Ishikawa (cell line): ENCODE results near the gene TRPV5.

Experiments used
- CEBPB ChIP-seq: IDR thresholded peaks from 2 replicates; pipeline ENCODE4 v1.6.1; 2012
- CREB1 ChIP-seq: IDR thresholded peaks from 2 replicates; pipeline ENCODE4 v1.6.1; 2012; ENCODE audit warnings: low read depth
- EP300 ChIP-seq: IDR thresholded peaks from 2 replicates; pipeline ENCODE4 v1.6.1; 2012; ENCODE audit warnings: borderline replicate concordance
- FOXM1 ChIP-seq: IDR thresholded peaks from 2 replicates; pipeline ENCODE4 v1.6.1; 2012; ENCODE audit warnings: low read depth, borderline replicate concordance
- MAX ChIP-seq: IDR thresholded peaks from 2 replicates; pipeline ENCODE4 v1.6.1; 2012
- NFIC ChIP-seq: IDR thresholded peaks from 2 replicates; pipeline ENCODE4 v1.6.1; 2012
- RAD21 ChIP-seq: IDR thresholded peaks from 2 replicates; pipeline ENCODE4 v1.6.1; 2012; ENCODE audit warnings: low read depth
- TAF1 ChIP-seq: IDR thresholded peaks from 2 replicates; pipeline ENCODE4 v1.6.1; 2012; ENCODE audit warnings: low read depth, mild to moderate bottlenecking
- TCF12 ChIP-seq: IDR thresholded peaks from 2 replicates; pipeline ENCODE4 v1.6.1; 2012; ENCODE audit warnings: low read depth
- TEAD4 ChIP-seq: IDR thresholded peaks from 2 replicates; pipeline ENCODE4 v1.6.1; 2012
- YY1 ChIP-seq: IDR thresholded peaks from 2 replicates; pipeline ENCODE4 v1.6.1; 2012; ENCODE audit warnings: low read depth
- ZBTB7A ChIP-seq: IDR thresholded peaks from 2 replicates; pipeline ENCODE4 v1.6.1; 2012; ENCODE audit warnings: low read depth
- TF ChIP-seq, protein P1 (sequence below): IDR thresholded peaks from 2 replicates; pipeline ENCODE4 v1.6.1; 2012; ENCODE audit warnings: low read depth, mild to moderate bottlenecking
- TF ChIP-seq, protein P2 (sequence below): IDR thresholded peaks from 2 replicates; pipeline ENCODE4 v1.6.1; 2012

DNA sequence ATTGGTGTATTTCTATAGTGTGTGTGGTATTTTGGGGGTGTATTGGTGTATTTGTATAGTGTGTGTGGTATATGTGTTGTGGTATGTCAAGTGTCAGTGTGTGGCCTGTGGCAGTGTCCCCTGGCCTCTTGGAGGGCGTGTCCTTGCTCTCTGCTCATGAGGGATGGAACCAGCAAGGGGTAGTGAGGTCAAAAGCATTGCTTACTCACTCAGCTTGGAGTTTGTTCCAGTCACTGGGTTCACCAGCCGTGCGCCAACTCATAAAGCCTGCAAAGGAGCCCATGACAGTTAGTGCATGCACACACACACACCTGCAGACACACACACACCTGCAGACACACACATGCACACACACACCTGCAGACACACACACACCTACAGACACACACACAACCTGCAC lies 43.7 kb downstream of the TRPV5 start:
- no peak for TF ChIP-seq NFIC
- TF ChIP-seq ZBTB7A = no peak
- TF ChIP-seq TAF1 = no peak
- no peak for TF ChIP-seq FOXM1
- TF ChIP-seq TCF12 = no peak
- TF ChIP-seq, protein P1, sequence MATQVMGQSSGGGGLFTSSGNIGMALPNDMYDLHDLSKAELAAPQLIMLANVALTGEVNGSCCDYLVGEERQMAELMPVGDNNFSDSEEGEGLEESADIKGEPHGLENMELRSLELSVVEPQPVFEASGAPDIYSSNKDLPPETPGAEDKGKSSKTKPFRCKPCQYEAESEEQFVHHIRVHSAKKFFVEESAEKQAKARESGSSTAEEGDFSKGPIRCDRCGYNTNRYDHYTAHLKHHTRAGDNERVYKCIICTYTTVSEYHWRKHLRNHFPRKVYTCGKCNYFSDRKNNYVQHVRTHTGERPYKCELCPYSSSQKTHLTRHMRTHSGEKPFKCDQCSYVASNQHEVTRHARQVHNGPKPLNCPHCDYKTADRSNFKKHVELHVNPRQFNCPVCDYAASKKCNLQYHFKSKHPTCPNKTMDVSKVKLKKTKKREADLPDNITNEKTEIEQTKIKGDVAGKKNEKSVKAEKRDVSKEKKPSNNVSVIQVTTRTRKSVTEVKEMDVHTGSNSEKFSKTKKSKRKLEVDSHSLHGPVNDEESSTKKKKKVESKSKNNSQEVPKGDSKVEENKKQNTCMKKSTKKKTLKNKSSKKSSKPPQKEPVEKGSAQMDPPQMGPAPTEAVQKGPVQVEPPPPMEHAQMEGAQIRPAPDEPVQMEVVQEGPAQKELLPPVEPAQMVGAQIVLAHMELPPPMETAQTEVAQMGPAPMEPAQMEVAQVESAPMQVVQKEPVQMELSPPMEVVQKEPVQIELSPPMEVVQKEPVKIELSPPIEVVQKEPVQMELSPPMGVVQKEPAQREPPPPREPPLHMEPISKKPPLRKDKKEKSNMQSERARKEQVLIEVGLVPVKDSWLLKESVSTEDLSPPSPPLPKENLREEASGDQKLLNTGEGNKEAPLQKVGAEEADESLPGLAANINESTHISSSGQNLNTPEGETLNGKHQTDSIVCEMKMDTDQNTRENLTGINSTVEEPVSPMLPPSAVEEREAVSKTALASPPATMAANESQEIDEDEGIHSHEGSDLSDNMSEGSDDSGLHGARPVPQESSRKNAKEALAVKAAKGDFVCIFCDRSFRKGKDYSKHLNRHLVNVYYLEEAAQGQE = no peak
- no peak for TF ChIP-seq CREB1
- no peak for TF ChIP-seq CEBPB
- TF ChIP-seq MAX = no peak
- TF ChIP-seq EP300 = no peak
- no peak for TF ChIP-seq RAD21
- TF ChIP-seq, protein P2, sequence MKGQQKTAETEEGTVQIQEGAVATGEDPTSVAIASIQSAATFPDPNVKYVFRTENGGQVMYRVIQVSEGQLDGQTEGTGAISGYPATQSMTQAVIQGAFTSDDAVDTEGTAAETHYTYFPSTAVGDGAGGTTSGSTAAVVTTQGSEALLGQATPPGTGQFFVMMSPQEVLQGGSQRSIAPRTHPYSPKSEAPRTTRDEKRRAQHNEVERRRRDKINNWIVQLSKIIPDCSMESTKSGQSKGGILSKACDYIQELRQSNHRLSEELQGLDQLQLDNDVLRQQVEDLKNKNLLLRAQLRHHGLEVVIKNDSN = no peak
- no peak for TF ChIP-seq YY1
- TF ChIP-seq TEAD4 = no peak
